ENCODE data around the gene DDI1. TPM values are rescaled to one million over a fixed set of nuclear protein-coding genes. Genes with fewer than 3 reads are reported as not detected.
"Not testable (repeated sequence)": the region's sequence is repeated elsewhere in the genome, so short reads cannot be mapped to it uniquely, and the experiment has no call there.

The DDI1 gene
- total RNA-seq, 4 donors from 2014 or later, result 0.12 TPM; not detected in 3

DNA sequence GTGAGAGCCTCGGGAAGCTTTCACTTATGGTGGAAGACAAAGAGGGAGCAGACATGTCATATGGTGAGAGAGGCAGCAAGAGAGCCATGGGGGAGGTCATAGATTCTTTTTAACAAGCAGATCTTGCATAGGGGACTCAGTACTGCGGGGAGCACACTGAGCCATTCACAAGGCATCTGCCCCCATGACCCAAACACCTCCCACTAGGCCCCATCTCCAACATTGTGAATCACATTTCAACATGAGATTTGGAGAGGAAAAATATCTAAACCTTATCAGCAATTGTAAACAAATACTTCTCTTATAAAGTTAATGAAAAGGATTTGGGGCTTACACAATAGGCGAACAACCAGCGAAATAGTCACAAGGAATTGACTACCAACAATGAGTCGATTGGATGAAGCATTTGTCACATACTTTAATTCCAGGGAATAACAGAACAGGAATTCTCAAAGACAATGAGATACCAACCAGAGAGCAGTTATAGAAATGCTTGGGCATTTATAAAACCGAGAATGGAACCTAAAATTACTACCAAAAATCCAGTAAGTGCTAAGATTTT, 7.3 kb downstream of the DDI1 start:
- no peaks in the 10 kb centered on the region for H3K4me1 ChIP-seq
- no peak overlapping the region for H3K27ac ChIP-seq
- no peaks in the 10 kb centered on the region for H3K9me3 ChIP-seq
- no peak for ATAC-seq
- H3K4me3 ChIP-seq, result no peak overlapping the region
- H3K27me3 ChIP-seq, result no peaks in the 10 kb centered on the region
- no peaks in the 10 kb centered on the region for H3K36me3 ChIP-seq
- 86 to 93% methylated on average over 5 to 6 of the region's 6 CpGs for WGBS, 2 donors (ENCODE audit: low coverage in 1 of 2)
- TF ChIP-seq POLR2AphosphoS5 (IDR thresholded peaks at IDR 0.05) (no peak), POLR2A (IDR thresholded peaks at IDR 0.05) (no peak)
- TF ChIP-seq, protein P1, sequence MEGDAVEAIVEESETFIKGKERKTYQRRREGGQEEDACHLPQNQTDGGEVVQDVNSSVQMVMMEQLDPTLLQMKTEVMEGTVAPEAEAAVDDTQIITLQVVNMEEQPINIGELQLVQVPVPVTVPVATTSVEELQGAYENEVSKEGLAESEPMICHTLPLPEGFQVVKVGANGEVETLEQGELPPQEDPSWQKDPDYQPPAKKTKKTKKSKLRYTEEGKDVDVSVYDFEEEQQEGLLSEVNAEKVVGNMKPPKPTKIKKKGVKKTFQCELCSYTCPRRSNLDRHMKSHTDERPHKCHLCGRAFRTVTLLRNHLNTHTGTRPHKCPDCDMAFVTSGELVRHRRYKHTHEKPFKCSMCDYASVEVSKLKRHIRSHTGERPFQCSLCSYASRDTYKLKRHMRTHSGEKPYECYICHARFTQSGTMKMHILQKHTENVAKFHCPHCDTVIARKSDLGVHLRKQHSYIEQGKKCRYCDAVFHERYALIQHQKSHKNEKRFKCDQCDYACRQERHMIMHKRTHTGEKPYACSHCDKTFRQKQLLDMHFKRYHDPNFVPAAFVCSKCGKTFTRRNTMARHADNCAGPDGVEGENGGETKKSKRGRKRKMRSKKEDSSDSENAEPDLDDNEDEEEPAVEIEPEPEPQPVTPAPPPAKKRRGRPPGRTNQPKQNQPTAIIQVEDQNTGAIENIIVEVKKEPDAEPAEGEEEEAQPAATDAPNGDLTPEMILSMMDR (IDR thresholded peaks at IDR 0.05), result no peak

DNA sequence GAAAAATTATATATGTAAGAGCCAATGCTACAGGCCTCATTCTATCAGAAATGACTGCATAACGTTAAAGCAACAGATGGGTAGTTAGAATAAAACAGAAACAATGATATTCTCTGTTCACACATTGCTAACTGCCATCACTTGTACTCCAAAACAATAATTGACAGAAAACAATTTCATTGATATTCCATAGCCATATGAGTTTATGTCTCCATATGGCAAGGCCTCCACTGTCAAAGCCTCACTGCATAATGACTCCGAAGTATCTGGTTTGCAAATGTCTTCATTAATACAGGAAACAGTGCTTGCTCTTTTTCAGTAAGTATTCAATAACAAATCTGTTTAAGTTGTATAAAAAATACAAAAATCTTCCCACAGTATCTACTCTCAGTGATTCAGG, 9.9 kb downstream of the DDI1 start:
- no peak for TF ChIP-seq POLR2AphosphoS5 (IDR thresholded peaks at IDR 0.05)
- TF ChIP-seq POLR2A (IDR thresholded peaks at IDR 0.05), result no peak
- no peak for TF ChIP-seq EP300 (IDR thresholded peaks at IDR 0.05)
- TF ChIP-seq, protein P1 (IDR thresholded peaks at IDR 0.05), result no peak
- Histone ChIP-seq H3K27me3 (no peaks in the 10 kb centered on the region), H3K4me3 (no peak overlapping the region), H3K9me3 (no peaks in the 10 kb centered on the region), H3K36me3 (no peaks in the 10 kb centered on the region), H3K27ac (no peak overlapping the region), H3K4me1 (no peaks in the 10 kb centered on the region)
- no peak for ATAC-seq
- 90 to 96% methylated on average over 2 of the region's 2 CpGs for WGBS, 2 donors (ENCODE audit: low coverage in 1 of 2)

DNA sequence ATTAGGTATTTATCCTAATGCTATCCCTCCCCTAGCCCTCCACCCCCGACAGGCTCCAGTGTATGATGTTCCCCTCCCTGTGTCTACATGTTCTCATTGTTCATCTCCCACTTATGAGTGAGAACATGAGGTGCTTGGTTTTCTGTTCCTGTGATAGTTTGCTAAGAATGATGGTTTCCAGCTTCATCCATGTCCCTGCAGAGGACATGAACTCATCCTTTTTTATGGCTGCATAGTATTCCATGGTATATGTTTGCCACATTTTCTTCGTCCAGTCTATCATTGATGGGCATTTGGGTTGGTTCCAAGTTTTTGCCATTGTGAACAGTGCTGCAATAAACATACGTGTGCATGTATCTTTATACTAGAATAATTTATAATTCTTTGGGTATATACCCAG, 10.4 kb downstream of the DDI1 start:
- ATAC-seq, H3K4me1 ChIP-seq, H3K4me3 ChIP-seq, H3K9me3 ChIP-seq, H3K27ac ChIP-seq, H3K36me3 ChIP-seq, H3K27me3 ChIP-seq: not testable (repeated sequence)
- 80% methylated on average over 1 of the region's 3 CpGs; no CpG with 5 or more reads in 1 of the 2 donors for WGBS, 2 donors (ENCODE audit: low coverage in 1 of 2)

DNA sequence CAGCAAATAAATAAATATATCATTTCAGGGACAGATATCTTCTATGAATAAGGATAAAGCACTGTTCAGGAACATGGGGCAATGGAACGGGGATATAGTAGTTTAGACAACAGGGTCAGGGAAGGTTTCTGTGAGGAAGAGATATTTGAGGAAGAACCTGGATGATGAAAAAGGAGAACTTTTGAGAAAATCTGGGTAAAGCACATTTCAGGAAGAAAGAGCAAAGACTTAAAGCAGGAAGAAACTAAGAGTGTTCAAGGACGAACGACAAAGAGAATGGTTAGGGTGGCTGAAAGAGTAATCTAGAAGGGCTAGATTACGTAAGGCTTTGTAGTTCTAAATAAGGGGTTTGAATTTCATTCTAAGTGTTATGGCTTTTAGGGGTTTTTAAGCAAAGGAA, 12.7 kb downstream of the DDI1 start:
- Histone ChIP-seq H3K27me3 (no peaks in the 10 kb centered on the region), H3K4me3 (no peak overlapping the region), H3K4me1 (no peaks in the 10 kb centered on the region), H3K36me3 (no peaks in the 10 kb centered on the region), H3K9me3 (no peaks in the 10 kb centered on the region), H3K27ac (no peak overlapping the region)
- TF ChIP-seq POLR2A (IDR thresholded peaks at IDR 0.05) (no peak), POLR2AphosphoS5 (IDR thresholded peaks at IDR 0.05) (no peak), EP300 (IDR thresholded peaks at IDR 0.05) (no peak)
- TF ChIP-seq, protein P1 (IDR thresholded peaks at IDR 0.05), result no peak
- no peak for ATAC-seq
- 85 to 87% methylated on average over 3 to 4 of the region's 4 CpGs for WGBS, 2 donors (ENCODE audit: low coverage in 1 of 2)

DNA sequence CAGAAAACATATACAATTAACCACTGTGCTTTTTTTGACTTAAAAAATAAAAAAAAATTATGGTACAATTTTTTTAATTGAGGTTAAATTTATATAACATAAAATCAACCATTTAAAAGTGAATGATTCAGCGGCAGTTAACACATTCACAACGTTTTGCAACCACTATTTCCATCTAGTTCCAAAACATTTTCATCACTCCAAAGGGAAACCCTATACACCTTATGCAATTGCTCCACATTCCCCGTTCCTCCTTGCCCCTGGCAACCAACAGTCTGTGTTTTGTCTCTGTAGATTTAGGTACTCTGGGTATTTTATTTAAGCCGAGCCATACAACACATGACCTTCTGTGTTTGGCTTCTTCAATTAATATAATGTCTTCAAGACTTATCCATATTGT, 15.3 kb downstream of the DDI1 start:
- Histone ChIP-seq H3K36me3 (no peaks in the 10 kb centered on the region), H3K4me3 (no peak overlapping the region), H3K4me1 (no peaks in the 10 kb centered on the region), H3K27me3 (no peaks in the 10 kb centered on the region), H3K9me3 (no peaks in the 10 kb centered on the region), H3K27ac (no peak overlapping the region)
- TF ChIP-seq, protein P1 (IDR thresholded peaks at IDR 0.05), result no peak
- no peak for TF ChIP-seq POLR2A (IDR thresholded peaks at IDR 0.05)
- TF ChIP-seq EP300 (IDR thresholded peaks at IDR 0.05), result no peak
- no peak for TF ChIP-seq POLR2AphosphoS5 (IDR thresholded peaks at IDR 0.05)
- no peak for ATAC-seq
- WGBS, 2 donors (ENCODE audit: low coverage in 1 of 2), result 82 to 84% methylated on average over 4 of the region's 4 CpGs

All from gastroesophageal sphincter (tissue), 4 donors.